ENCODE measurements around the gene RFESD.

DNA sequence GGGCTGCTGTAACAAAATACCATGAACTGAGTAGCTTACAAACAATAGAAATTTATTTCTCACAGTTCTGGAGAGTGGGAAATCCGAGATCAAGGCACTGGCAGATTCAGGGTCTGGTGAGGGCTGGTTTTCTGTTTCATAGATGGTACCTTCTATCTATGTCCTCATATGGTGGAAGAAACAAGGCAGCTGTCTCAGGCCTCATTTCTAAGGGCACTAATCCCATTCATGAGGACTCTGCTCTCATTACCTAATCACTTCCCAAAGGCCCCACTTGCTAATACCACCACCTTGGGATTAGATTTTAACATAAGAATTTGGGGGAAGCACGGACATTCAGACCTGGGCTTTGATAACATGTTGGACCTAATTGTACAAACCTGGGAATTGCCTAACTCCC is 13.5 kb downstream of the RFESD start:
- TF ChIP-seq, protein P1, sequence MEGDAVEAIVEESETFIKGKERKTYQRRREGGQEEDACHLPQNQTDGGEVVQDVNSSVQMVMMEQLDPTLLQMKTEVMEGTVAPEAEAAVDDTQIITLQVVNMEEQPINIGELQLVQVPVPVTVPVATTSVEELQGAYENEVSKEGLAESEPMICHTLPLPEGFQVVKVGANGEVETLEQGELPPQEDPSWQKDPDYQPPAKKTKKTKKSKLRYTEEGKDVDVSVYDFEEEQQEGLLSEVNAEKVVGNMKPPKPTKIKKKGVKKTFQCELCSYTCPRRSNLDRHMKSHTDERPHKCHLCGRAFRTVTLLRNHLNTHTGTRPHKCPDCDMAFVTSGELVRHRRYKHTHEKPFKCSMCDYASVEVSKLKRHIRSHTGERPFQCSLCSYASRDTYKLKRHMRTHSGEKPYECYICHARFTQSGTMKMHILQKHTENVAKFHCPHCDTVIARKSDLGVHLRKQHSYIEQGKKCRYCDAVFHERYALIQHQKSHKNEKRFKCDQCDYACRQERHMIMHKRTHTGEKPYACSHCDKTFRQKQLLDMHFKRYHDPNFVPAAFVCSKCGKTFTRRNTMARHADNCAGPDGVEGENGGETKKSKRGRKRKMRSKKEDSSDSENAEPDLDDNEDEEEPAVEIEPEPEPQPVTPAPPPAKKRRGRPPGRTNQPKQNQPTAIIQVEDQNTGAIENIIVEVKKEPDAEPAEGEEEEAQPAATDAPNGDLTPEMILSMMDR (IDR thresholded peaks at IDR 0.05): no peak
- TF ChIP-seq POLR2A (IDR thresholded peaks at IDR 0.05): no peak
